H1 (cell line): Measurements from ENCODE around the gene CCDC12. TPM values are rescaled to one million over a fixed set of nuclear protein-coding genes. Genes with fewer than 3 reads are reported as not detected.

Experiments used
- CTCF ChIA-PET: fragments of 300-600 bp; sonication (Branson Sonifier 250); formaldehyde crosslinking; loops from one replicate; lab custom pipeline; 2021; ENCODE audit not compliant: partially characterized antibody; lab: Charles Lee
- POLR2A ChIA-PET: fragments of 300-600 bp; sonication (Branson Sonifier 250); formaldehyde crosslinking; loops from one replicate; lab custom pipeline; 2021; ENCODE audit warnings: inconsistent platforms; ENCODE audit not compliant: partially characterized antibody; lab: Charles Lee
- DNase-seq, 2 experiments: peaks; one replicate each; pipeline versions ENCODE4 v3.0.0 to v3.0.0-alpha.2; 2010 to 2022; ENCODE audit warnings: low spot score in 2 of 2, low read depth in 1 of 2, mixed read lengths in 1 of 2
- FAIRE-seq: peaks from 2 replicates; lab custom pipeline; 2011; peaks lifted over from hg19 to GRCh38; lab: Jason Lieb, UNC
- H2AFZ ChIP-seq: 2 replicates; pipeline ENCODE4 v1.8.1; 2012; ENCODE audit warnings: low read length, inconsistent platforms
- H2AK5ac ChIP-seq: 2 replicates; pipeline ENCODE4 v1.6.1; 2013; ENCODE audit warnings: low read depth, low read length
- H2BK120ac ChIP-seq: replicated peaks from 2 replicates; pipeline ENCODE3; 2013; ENCODE audit warnings: low read depth, low read length, inconsistent platforms
- H2BK12ac ChIP-seq: 2 replicates; pipeline ENCODE4 v1.6.1; 2013; ENCODE audit warnings: low read depth, low read length
- H2BK15ac ChIP-seq: 2 replicates; pipeline ENCODE4 v1.6.1; 2013; ENCODE audit warnings: low read length
- H2BK20ac ChIP-seq: 2 replicates; pipeline ENCODE4 v1.6.1; 2013; ENCODE audit warnings: low read length
- H2BK5ac ChIP-seq: 2 replicates; pipeline ENCODE4 v1.6.1; 2013; ENCODE audit warnings: low read depth, low read length
- H3K14ac ChIP-seq: 2 replicates; pipeline ENCODE4 v1.6.1; 2013; ENCODE audit warnings: inconsistent platforms; ENCODE audit not compliant: insufficient read length
- H3K18ac ChIP-seq: 2 replicates; pipeline ENCODE4 v1.6.1; 2013; ENCODE audit warnings: low read length; ENCODE audit errors: extremely low read depth
- H3K23ac ChIP-seq: 2 replicates; pipeline ENCODE4 v1.6.1; 2013; ENCODE audit warnings: inconsistent platforms; ENCODE audit not compliant: insufficient read length
- H3K23me2 ChIP-seq: 2 replicates; pipeline ENCODE4 v1.6.1; 2013; ENCODE audit warnings: low read depth, low read length
- H3K27ac ChIP-seq: 2 replicates; pipeline ENCODE4 v1.6.1; 2011; ENCODE audit warnings: low read depth, low read length, inconsistent platforms
- H3K27me3 ChIP-seq, 4 experiments: replicated peaks in 1 of 4; 1 replicate in 1 of 4; 2 replicates in 3 of 4; pipeline versions ENCODE4 v1.6.1 to v1.8.1; 2011 to 2013; ENCODE audit warnings: low read length in 3 of 4, mild to moderate bottlenecking in 3 of 4, inconsistent platforms in 2 of 4, mixed read lengths in 2 of 4, moderate library complexity in 1 of 4; ENCODE audit not compliant: control insufficient read depth in 3 of 4, insufficient read depth in 3 of 4; ENCODE audit errors: extremely low read depth in 1 of 4
- H3K36me3 ChIP-seq, 4 experiments: 2 replicates each; pipeline versions ENCODE4 v1.6.1 to v1.8.1; 2011 to 2013; ENCODE audit warnings: mild to moderate bottlenecking in 4 of 4, low read length in 3 of 4, moderate library complexity in 2 of 4, control low read depth in 1 of 4, inconsistent platforms in 1 of 4; ENCODE audit not compliant: insufficient read depth in 4 of 4, control insufficient read depth in 2 of 4
- H3K4ac ChIP-seq: replicated peaks from 2 replicates; pipeline ENCODE3; 2013; ENCODE audit warnings: low read length, low read depth, mixed read lengths, inconsistent platforms; ENCODE audit not compliant: insufficient read length
- H3K4me1 ChIP-seq, 4 experiments: replicated peaks in 1 of 4; 1 replicate in 1 of 4; 2 replicates in 3 of 4; pipeline versions ENCODE4 v1.6.1 to v1.8.1; 2011 to 2013; ENCODE audit warnings: low read length in 3 of 4, inconsistent platforms in 2 of 4, mixed read lengths in 1 of 4; ENCODE audit not compliant: insufficient read depth in 4 of 4, control insufficient read depth in 3 of 4
- H3K4me2 ChIP-seq, 2 experiments: 2 replicates each; pipeline versions ENCODE4 v1.6.1 to v1.8.1; 2011 to 2013; ENCODE audit warnings: low read depth in 2 of 2, low read length in 2 of 2, control low read depth in 1 of 2, inconsistent platforms in 1 of 2, mild to moderate bottlenecking in 1 of 2; ENCODE audit not compliant: insufficient read depth in 1 of 2
- H3K4me3 ChIP-seq, 4 experiments: fragments of 200-600, 300-600 bp in 1 of 4; sonication (generic), shearing (Covaris generic), sonication (Bioruptor Twin) in 1 of 4; 2 replicates each; pipeline versions ENCODE4 v1.5.1 to v1.8.1; 2011 to 2016; ENCODE audit warnings: low read length in 4 of 4, low read depth in 3 of 4, control low read depth in 2 of 4, inconsistent platforms in 2 of 4, mild to moderate bottlenecking in 2 of 4, mixed read lengths in 1 of 4, moderate library complexity in 1 of 4; ENCODE audit not compliant: insufficient read depth in 2 of 4; ENCODE audit errors: extremely low read depth in 1 of 4
- H3K56ac ChIP-seq: replicated peaks from 2 replicates; pipeline ENCODE3; 2013; ENCODE audit warnings: low read depth, mild to moderate bottlenecking, mixed read lengths, low read length, inconsistent platforms; ENCODE audit not compliant: insufficient read length
- H3K79me1 ChIP-seq: 2 replicates; pipeline ENCODE4 v1.6.1; 2013; ENCODE audit warnings: low read depth, low read length, control low read depth
- H3K79me2 ChIP-seq, 2 experiments: 2 replicates each; pipeline versions ENCODE4 v1.6.1 to v1.8.1; 2012 to 2013; ENCODE audit warnings: low read length in 2 of 2, mild to moderate bottlenecking in 2 of 2, inconsistent platforms in 1 of 2; ENCODE audit not compliant: insufficient read depth in 2 of 2, control insufficient read depth in 1 of 2
- H3K9ac ChIP-seq, 4 experiments: replicated peaks in 1 of 4; 1 replicate in 1 of 4; 2 replicates in 3 of 4; pipeline versions ENCODE4 v1.6.1 to v1.8.1; 2011 to 2013; ENCODE audit warnings: low read depth in 3 of 4, low read length in 3 of 4, control low read depth in 2 of 4, mild to moderate bottlenecking in 2 of 4, moderate library complexity in 2 of 4, inconsistent platforms in 1 of 4; ENCODE audit errors: extremely low read depth in 1 of 4
- H3K9me3 ChIP-seq, 2 experiments: 2 replicates each; pipeline versions ENCODE4 v1.6.1 to v1.8.1; 2012 to 2013; ENCODE audit warnings: mild to moderate bottlenecking in 2 of 2, moderate library complexity in 2 of 2, control low read depth in 1 of 2, inconsistent platforms in 1 of 2, low read depth in 1 of 2, low read length in 1 of 2, mixed read lengths in 1 of 2; ENCODE audit not compliant: insufficient read depth in 2 of 2
- H4K20me1 ChIP-seq, 2 experiments: replicated peaks in 1 of 2; 2 replicates each; pipeline versions ENCODE3 to v1.8.1; 2011 to 2013; ENCODE audit warnings: inconsistent platforms in 2 of 2, low read length in 2 of 2, mild to moderate bottlenecking in 1 of 2; ENCODE audit not compliant: insufficient read depth in 2 of 2, control insufficient read depth in 1 of 2
- H4K5ac ChIP-seq: 2 replicates; pipeline ENCODE4 v1.6.1; 2013; ENCODE audit warnings: low read length, low read depth, mixed read lengths, inconsistent platforms; ENCODE audit not compliant: insufficient read length
- H4K8ac ChIP-seq: 2 replicates; pipeline ENCODE4 v1.8.0; 2013; ENCODE audit warnings: mild to moderate bottlenecking, moderate library complexity, low read length, inconsistent platforms; ENCODE audit not compliant: insufficient read depth; ENCODE audit errors: extremely low read depth
- H4K91ac ChIP-seq: replicated peaks from 2 replicates; pipeline ENCODE3; 2013; ENCODE audit warnings: low read length, mixed read lengths, inconsistent platforms; ENCODE audit not compliant: insufficient read length
- CBX8 ChIP-seq: fragments of 300-800, 300-1000 bp; sonication (generic); IDR thresholded peaks from 2 replicates; pipeline ENCODE4 v1.7.1; 2016; ENCODE audit warnings: low read depth, low read length, borderline replicate concordance
- EP300 ChIP-seq, 2 experiments: IDR thresholded peaks; 1 replicate in 1 of 2; 2 replicates in 1 of 2; pipeline ENCODE4 v1.6.1; 2011 to 2012; ENCODE audit warnings: low read depth in 2 of 2, low read length in 2 of 2, mild to moderate bottlenecking in 2 of 2, borderline replicate concordance in 1 of 2, inconsistent platforms in 1 of 2, moderate library complexity in 1 of 2
- JUN ChIP-seq: IDR thresholded peaks from 2 replicates; pipeline ENCODE4 v1.6.1; 2011; ENCODE audit warnings: low read depth, mild to moderate bottlenecking, improper control_type of control experiment, low read length
- KDM5A ChIP-seq: fragments of 200-600 bp; IDR thresholded peaks from 2 replicates; pipeline ENCODE4 v1.7.1; 2012; ENCODE audit warnings: mild to moderate bottlenecking, low read length, inconsistent platforms, mixed read lengths
- SIRT6 ChIP-seq: IDR thresholded peaks from one replicate; pipeline ENCODE4 v1.7.1; 2012; ENCODE audit warnings: low read length, inconsistent platforms
- SP4 ChIP-seq: IDR thresholded peaks from 2 replicates; pipeline ENCODE4 v1.6.1; 2012; ENCODE audit warnings: low read length, inconsistent platforms
- TBP ChIP-seq: IDR thresholded peaks from 2 replicates; pipeline ENCODE4 v1.6.1; 2011; ENCODE audit warnings: low read depth, low read length, improper control_type of control experiment
- WGBS, 2 experiments: shearing (Covaris generic) in 1 of 2; methylation state at CpG; one replicate each; pipeline versions ENCODE4 v1.1.6 to v1.1.7; 2013 to 2015; ENCODE audit warnings: low lambda C conversion rate in 2 of 2, mixed read lengths in 2 of 2, inconsistent platforms in 1 of 2, low coverage in 1 of 2, missing lambda C conversion rate in 1 of 2; ENCODE audit not compliant: insufficient replicate concordance in 2 of 2, insufficient coverage in 1 of 2, insufficient read length in 1 of 2; ENCODE audit errors: extremely low coverage in 1 of 2, missing lambda C conversion rate in 1 of 2; 5-methylcytosine and 5-hydroxymethylcytosine counted together
- polyA plus RNA-seq, 7 experiments: library from polyadenylated mRNA; depleted of rRNA in 3 of 7; stranded (reverse) in 5 of 7; unstranded in 2 of 7; fragments of >200 nt in 5 of 7; fragments of 200-250 nt in 2 of 7; gene quantifications; 1 replicate in 5 of 7; 2 replicates in 1 of 7; 4 replicates in 1 of 7; pipeline versions ENCODE4 v1.2.1 to v1.2.3, GENCODE V29; 2011 to 2013; ENCODE audit warnings: missing spikeins in 2 of 7, mixed read lengths in 2 of 7
- total RNA-seq: library from RNA; stranded (reverse); fragmentation: NEBNext Ultra II Directional; extraction: Animal tissue kit (Norgen Biotek cat#: 25700); gene quantifications from 2 replicates; pipeline ENCODE4 v1.2.1, GENCODE V29; 2021

Gene CCDC12
- total and polyA plus RNA-seq, 2 of the 8 experiments (the other 6 are each of a cell fraction or from before 2014, with no cell fraction given), result 29.5 to 41.3 TPM

- H2BK120ac ChIP-seq, result no peak overlapping the region
- no peak overlapping the region for H2BK12ac ChIP-seq
- no peak overlapping the region for H3K4me2 ChIP-seq
- H4K20me1 ChIP-seq, result peaks cover 30 to 45% of the 10 kb centered on the region in 2 experiments
- ChIA-PET POLR2A (interaction anchor here (1.0 kb wide), 1 partner anchor 8 kb away, joined by 3 read pairs; the partner anchor contains the start of gene NBEAL2), CTCF (interaction anchor here (0.9 kb wide), 1 partner anchor 51 kb away, joined by 3 read pairs; no protein-coding TSS in a partner anchor)
- H3K4ac ChIP-seq, result no peak overlapping the region
- DNase-seq (no peak), FAIRE-seq (no peak)
- WGBS, 2 experiments, result 93% methylated on average over 6 of the region's 6 CpGs; no CpG with 5 or more reads in 1 of the 2 experiments
- no peaks in the 10 kb centered on the region for H3K27me3 ChIP-seq
- no peak overlapping the region for H3K23ac ChIP-seq
- no peak overlapping the region for H3K27ac ChIP-seq
- H3K18ac ChIP-seq, result no peak overlapping the region
- H2BK5ac ChIP-seq, result no peak overlapping the region
- no peak overlapping the region for H3K9ac ChIP-seq
- no peak overlapping the region for H2AK5ac ChIP-seq
- no peak overlapping the region for H4K8ac ChIP-seq
- no peak overlapping the region for H2AFZ ChIP-seq
- no peak overlapping the region for H3K14ac ChIP-seq
- no peak overlapping the region for H4K5ac ChIP-seq
- no peak overlapping the region for H2BK15ac ChIP-seq
- H4K91ac ChIP-seq, result no peak overlapping the region
- H3K23me2 ChIP-seq, result no peaks in the 10 kb centered on the region; the same call in 1 of the 2 replicates
- H3K4me1 ChIP-seq, result 0 out of 7 replicates have a peak, but pooled peaks cover 0 to 2% (median 0%) of the 10 kb centered on the region in 4 experiments
- no peaks in the 10 kb centered on the region for H3K9me3 ChIP-seq
- no peak for TF ChIP-seq JUN
- no peak for TF ChIP-seq TBP
- TF ChIP-seq SP4, result no peak
- TF ChIP-seq CBX8, result no peak
- TF ChIP-seq KDM5A, result no peak
- no peak for TF ChIP-seq SIRT6
- TF ChIP-seq EP300 (IDR thresholded peaks at IDR 0.05; ENCODE audit: borderline replicate concordance in 1 of 2, low read depth in 2 of 2, low read length in 2 of 2), result no peak
- H3K79me1 ChIP-seq, result peaks cover 29% of the 10 kb centered on the region
- H3K36me3 ChIP-seq, result peaks cover 0 to 7% (median 1%) of the 10 kb centered on the region in 4 experiments; a peak in 4 of 8 replicates
- H3K56ac ChIP-seq, result no peak overlapping the region
- no peak overlapping the region for H2BK20ac ChIP-seq
- peaks cover 65 to 96% of the 10 kb centered on the region in 2 experiments for H3K79me2 ChIP-seq
- H3K4me3 ChIP-seq, result no peak overlapping the region
These were observed 5.4 kb downstream of the CCDC12 start for GRCh38 chr3:46971151-46971550.
